ENCODE results near the gene DNAH6. TPM values are rescaled to one million over a fixed set of nuclear protein-coding genes. Genes with fewer than 3 reads are reported as not detected.

The DNAH6 gene
- polyA plus RNA-seq, 3 donors = 0.04 TPM; not detected in 2

DNA sequence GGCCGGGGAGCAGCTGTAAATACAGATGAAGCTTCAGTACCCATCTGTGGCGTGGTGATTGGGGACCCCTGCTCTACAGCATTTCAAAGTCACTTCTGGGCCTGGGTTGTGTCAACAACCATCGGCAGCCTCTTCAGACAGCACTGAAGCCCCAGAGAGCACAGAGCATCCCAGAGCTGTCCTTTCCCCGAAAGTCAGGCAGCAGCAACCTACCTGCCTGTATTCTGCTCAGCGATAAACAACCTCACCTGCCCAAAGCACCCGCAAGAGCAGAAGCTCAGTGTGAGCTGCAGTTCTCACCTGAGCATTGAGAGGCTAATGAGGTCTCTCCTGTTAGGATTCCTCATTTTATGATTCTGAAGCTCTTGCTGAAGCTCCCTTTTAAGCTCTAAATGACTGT is 345.2 kb downstream of the DNAH6 start:
- H3K27ac Mint-ChIP-seq = no peak overlapping the region
- H3K9me3 Mint-ChIP-seq = no peaks in the 10 kb centered on the region
- H4K20me1 ChIP-seq (ENCODE audit: insufficient read depth, low read length) = no peaks in the 10 kb centered on the region
- no peaks in the 10 kb centered on the region for H3K9me3 ChIP-seq (replicated peaks in 1 of 2; ENCODE audit: control insufficient read depth in 1 of 2, insufficient read depth in 1 of 2, low read length in 2 of 2)
- DNase-seq = no peak
- no peaks in the 10 kb centered on the region for H3K79me2 ChIP-seq (ENCODE audit: insufficient read depth, low read length)
- no peak overlapping the region for H3K4me3 ChIP-seq (replicated peaks in 1 of 3; ENCODE audit: low read depth in 2 of 3, low read length in 3 of 3)
- H2AFZ ChIP-seq (ENCODE audit: insufficient read depth, low read depth, low read length, poor library complexity, severe bottlenecking) = no peak overlapping the region
- H3K4me3 Mint-ChIP-seq = no peak overlapping the region
- no peak overlapping the region for H3K4me2 ChIP-seq (replicated peaks; ENCODE audit: extremely low read depth, low read length, poor library complexity, severe bottlenecking)
- peaks cover 16 to 19% of the 10 kb centered on the region in 2 donors for H3K4me1 ChIP-seq (ENCODE audit: control insufficient read depth in 1 of 2, insufficient read depth in 2 of 2, low read length in 2 of 2)
- WGBS (ENCODE audit: insufficient coverage) = 100% methylated on average over 5 of the region's 6 CpGs
- no peaks in the 10 kb centered on the region for H3K27me3 ChIP-seq (ENCODE audit: control insufficient read depth in 2 of 2, insufficient read depth in 2 of 2, low read length in 2 of 2)
- no peak overlapping the region for H3K27ac ChIP-seq (ENCODE audit: low read depth in 1 of 2, low read length in 2 of 2)
- TF ChIP-seq, protein P1, sequence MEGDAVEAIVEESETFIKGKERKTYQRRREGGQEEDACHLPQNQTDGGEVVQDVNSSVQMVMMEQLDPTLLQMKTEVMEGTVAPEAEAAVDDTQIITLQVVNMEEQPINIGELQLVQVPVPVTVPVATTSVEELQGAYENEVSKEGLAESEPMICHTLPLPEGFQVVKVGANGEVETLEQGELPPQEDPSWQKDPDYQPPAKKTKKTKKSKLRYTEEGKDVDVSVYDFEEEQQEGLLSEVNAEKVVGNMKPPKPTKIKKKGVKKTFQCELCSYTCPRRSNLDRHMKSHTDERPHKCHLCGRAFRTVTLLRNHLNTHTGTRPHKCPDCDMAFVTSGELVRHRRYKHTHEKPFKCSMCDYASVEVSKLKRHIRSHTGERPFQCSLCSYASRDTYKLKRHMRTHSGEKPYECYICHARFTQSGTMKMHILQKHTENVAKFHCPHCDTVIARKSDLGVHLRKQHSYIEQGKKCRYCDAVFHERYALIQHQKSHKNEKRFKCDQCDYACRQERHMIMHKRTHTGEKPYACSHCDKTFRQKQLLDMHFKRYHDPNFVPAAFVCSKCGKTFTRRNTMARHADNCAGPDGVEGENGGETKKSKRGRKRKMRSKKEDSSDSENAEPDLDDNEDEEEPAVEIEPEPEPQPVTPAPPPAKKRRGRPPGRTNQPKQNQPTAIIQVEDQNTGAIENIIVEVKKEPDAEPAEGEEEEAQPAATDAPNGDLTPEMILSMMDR (IDR thresholded peaks at IDR 0.05) = no peak
- peaks cover 31% of the 10 kb centered on the region for H3K4me1 Mint-ChIP-seq
- H3K36me3 Mint-ChIP-seq = no peaks in the 10 kb centered on the region
- intact Hi-C loops (cut with micrococcal nuclease) = loop anchor here in 1 of 2 donors (5.0 kb wide), 1 partner anchor 364 kb away; no protein-coding TSS in a partner anchor
- H3K27me3 Mint-ChIP-seq (ENCODE audit: low read depth in 3 of 3) = peaks cover 0 to 4% (median 2%) of the 10 kb centered on the region in 3 donors
- no peak overlapping the region for H3K9ac ChIP-seq (ENCODE audit: insufficient read depth, low read length, poor library complexity, severe bottlenecking)
- H3K36me3 ChIP-seq (replicated peaks in 1 of 2; ENCODE audit: control insufficient read depth in 1 of 2, insufficient read depth in 2 of 2, low read length in 2 of 2) = no peaks in the 10 kb centered on the region

DNA sequence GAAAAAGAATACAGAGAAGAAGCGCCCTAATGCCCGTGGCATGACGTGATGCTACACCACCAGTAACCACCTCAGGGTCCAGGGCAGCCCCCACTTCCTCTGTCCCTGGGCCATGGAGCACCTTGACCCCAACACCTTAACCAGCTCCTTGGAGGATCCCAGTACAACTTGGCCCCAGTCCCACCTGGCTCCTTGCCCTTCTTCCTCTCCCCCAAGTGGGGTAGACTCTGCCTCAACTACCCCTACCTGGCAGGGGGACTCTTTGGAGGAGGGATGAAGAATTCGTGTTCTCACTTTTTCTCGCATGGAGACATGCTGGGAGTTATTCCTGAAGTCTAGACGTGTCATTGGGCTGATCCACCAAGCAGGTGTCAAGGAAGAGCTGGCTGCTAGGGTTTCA is 345.7 kb downstream of the DNAH6 start:
- no peak overlapping the region for H3K4me3 Mint-ChIP-seq
- TF ChIP-seq, protein P1 (IDR thresholded peaks at IDR 0.05) = no peak
- WGBS (ENCODE audit: insufficient coverage) = 100% methylated on average over 6 of the region's 6 CpGs

More for the DNA sequence above, 345.7 kb downstream of the DNAH6 start:
- Histone ChIP-seq H3K27me3 (ENCODE audit: control insufficient read depth in 2 of 2, insufficient read depth in 2 of 2, low read length in 2 of 2) (no peaks in the 10 kb centered on the region), H3K36me3 (replicated peaks in 1 of 2; ENCODE audit: control insufficient read depth in 1 of 2, insufficient read depth in 2 of 2, low read length in 2 of 2) (no peaks in the 10 kb centered on the region), H3K9me3 (replicated peaks in 1 of 2; ENCODE audit: control insufficient read depth in 1 of 2, insufficient read depth in 1 of 2, low read length in 2 of 2) (no peaks in the 10 kb centered on the region), H2AFZ (ENCODE audit: insufficient read depth, low read depth, low read length, poor library complexity, severe bottlenecking) (no peak overlapping the region), H3K27ac (ENCODE audit: low read depth in 1 of 2, low read length in 2 of 2) (no peak overlapping the region), H3K4me3 (replicated peaks in 1 of 3; ENCODE audit: low read depth in 2 of 3, low read length in 3 of 3) (no peak overlapping the region), H3K4me1 (ENCODE audit: control insufficient read depth in 1 of 2, insufficient read depth in 2 of 2, low read length in 2 of 2) (peaks cover 12 to 15% of the 10 kb centered on the region in 2 donors), H3K79me2 (ENCODE audit: insufficient read depth, low read length) (no peaks in the 10 kb centered on the region), H3K4me2 (replicated peaks; ENCODE audit: extremely low read depth, low read length, poor library complexity, severe bottlenecking) (no peak overlapping the region), H3K9ac (ENCODE audit: insufficient read depth, low read length, poor library complexity, severe bottlenecking) (no peak overlapping the region), H4K20me1 (ENCODE audit: insufficient read depth, low read length) (no peaks in the 10 kb centered on the region)
- Mint-ChIP-seq H3K27me3 (ENCODE audit: low read depth in 3 of 3) (peaks cover 0 to 6% (median 4%) of the 10 kb centered on the region in 3 donors), H3K4me1 (peaks cover 26% of the 10 kb centered on the region), H3K9me3 (no peaks in the 10 kb centered on the region), H3K27ac (no peak overlapping the region), H3K36me3 (no peaks in the 10 kb centered on the region)
- no peak for DNase-seq
- intact Hi-C loops (cut with micrococcal nuclease) = loop anchor here in 1 of 2 donors (5.0 kb wide), 1 partner anchor 365 kb away; no protein-coding TSS in a partner anchor
